Liver (tissue), 3 donors: Measurements from ENCODE around the gene IRAK3.

Experiments used
- CTCF ChIP-seq: fragments of 150-350 bp; IDR thresholded peaks from 2 replicates; pipeline ENCODE4 v1.5.1; 2017; ENCODE audit warnings: improper control_type of control experiment, low read depth, low read length; ENCODE audit not compliant: missing input control
- EGR1 ChIP-seq, 2 donors: IDR thresholded peaks; 2 replicates each; pipeline ENCODE4 v1.6.1; 2016 to 2018; ENCODE audit warnings: antibody characterized with exemption in 2 of 2, low read depth in 2 of 2
- FOXA1 ChIP-seq: IDR thresholded peaks from 2 replicates; pipeline ENCODE4 v1.6.1; 2016; ENCODE audit warnings: antibody characterized with exemption
- GABPA ChIP-seq, 2 donors: IDR thresholded peaks in 1 of 2; conservative IDR thresholded peaks in 1 of 2; 2 replicates each; pipeline ENCODE4 v1.6.1; 2016; ENCODE audit warnings: antibody characterized with exemption in 2 of 2, mild to moderate bottlenecking in 1 of 2, moderate library complexity in 1 of 2
- HNF4G ChIP-seq: IDR thresholded peaks from 2 replicates; pipeline ENCODE4 v1.6.1; 2016; ENCODE audit warnings: antibody characterized with exemption
- MAX ChIP-seq: IDR thresholded peaks from 2 replicates; pipeline ENCODE4 v1.6.1; 2016; ENCODE audit warnings: antibody characterized with exemption
- RAD21 ChIP-seq, 2 donors: IDR thresholded peaks; 2 replicates each; pipeline ENCODE4 v1.6.1; 2016; ENCODE audit warnings: antibody characterized with exemption in 2 of 2, mild to moderate bottlenecking in 2 of 2
- SP1 ChIP-seq: IDR thresholded peaks from 2 replicates; pipeline ENCODE4 v1.6.1; 2018; ENCODE audit warnings: antibody characterized with exemption, mild to moderate bottlenecking
- TAF1 ChIP-seq: conservative IDR thresholded peaks from 2 replicates; pipeline ENCODE4 v1.6.1; 2016; ENCODE audit warnings: antibody characterized with exemption, mild to moderate bottlenecking
- YY1 ChIP-seq: IDR thresholded peaks from 2 replicates; pipeline ENCODE4 v1.6.1; 2016; ENCODE audit warnings: antibody characterized with exemption, mild to moderate bottlenecking
- TF ChIP-seq, protein P1 (sequence below): IDR thresholded peaks from 2 replicates; pipeline ENCODE4 v1.6.1; 2016; ENCODE audit warnings: antibody characterized with exemption, mild to moderate bottlenecking
- TF ChIP-seq, protein P2 (sequence below): IDR thresholded peaks from 2 replicates; pipeline ENCODE4 v1.6.1; 2016; ENCODE audit warnings: antibody characterized with exemption
- donor health status: healthy.
- donor health status: healthy.

- TF ChIP-seq SP1, result no peak
- no peak for TF ChIP-seq EGR1 (IDR thresholded peaks at IDR 0.05; ENCODE audit: low read depth in 2 of 2)
- no peak for TF ChIP-seq RAD21 (IDR thresholded peaks at IDR 0.05)
- TF ChIP-seq CTCF, result no peak
- TF ChIP-seq, protein P1, sequence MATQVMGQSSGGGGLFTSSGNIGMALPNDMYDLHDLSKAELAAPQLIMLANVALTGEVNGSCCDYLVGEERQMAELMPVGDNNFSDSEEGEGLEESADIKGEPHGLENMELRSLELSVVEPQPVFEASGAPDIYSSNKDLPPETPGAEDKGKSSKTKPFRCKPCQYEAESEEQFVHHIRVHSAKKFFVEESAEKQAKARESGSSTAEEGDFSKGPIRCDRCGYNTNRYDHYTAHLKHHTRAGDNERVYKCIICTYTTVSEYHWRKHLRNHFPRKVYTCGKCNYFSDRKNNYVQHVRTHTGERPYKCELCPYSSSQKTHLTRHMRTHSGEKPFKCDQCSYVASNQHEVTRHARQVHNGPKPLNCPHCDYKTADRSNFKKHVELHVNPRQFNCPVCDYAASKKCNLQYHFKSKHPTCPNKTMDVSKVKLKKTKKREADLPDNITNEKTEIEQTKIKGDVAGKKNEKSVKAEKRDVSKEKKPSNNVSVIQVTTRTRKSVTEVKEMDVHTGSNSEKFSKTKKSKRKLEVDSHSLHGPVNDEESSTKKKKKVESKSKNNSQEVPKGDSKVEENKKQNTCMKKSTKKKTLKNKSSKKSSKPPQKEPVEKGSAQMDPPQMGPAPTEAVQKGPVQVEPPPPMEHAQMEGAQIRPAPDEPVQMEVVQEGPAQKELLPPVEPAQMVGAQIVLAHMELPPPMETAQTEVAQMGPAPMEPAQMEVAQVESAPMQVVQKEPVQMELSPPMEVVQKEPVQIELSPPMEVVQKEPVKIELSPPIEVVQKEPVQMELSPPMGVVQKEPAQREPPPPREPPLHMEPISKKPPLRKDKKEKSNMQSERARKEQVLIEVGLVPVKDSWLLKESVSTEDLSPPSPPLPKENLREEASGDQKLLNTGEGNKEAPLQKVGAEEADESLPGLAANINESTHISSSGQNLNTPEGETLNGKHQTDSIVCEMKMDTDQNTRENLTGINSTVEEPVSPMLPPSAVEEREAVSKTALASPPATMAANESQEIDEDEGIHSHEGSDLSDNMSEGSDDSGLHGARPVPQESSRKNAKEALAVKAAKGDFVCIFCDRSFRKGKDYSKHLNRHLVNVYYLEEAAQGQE, result no peak
- no peak for TF ChIP-seq MAX
- TF ChIP-seq TAF1, result no peak
- no peak for TF ChIP-seq GABPA (IDR thresholded peaks at IDR 0.05 in 1 of 2, conservative IDR thresholded peaks at IDR 0.05 in 1 of 2)
- TF ChIP-seq, protein P2, sequence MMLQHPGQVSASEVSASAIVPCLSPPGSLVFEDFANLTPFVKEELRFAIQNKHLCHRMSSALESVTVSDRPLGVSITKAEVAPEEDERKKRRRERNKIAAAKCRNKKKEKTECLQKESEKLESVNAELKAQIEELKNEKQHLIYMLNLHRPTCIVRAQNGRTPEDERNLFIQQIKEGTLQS, result no peak
- TF ChIP-seq YY1, result no peak
- TF ChIP-seq HNF4G, result no peak
- no peak for TF ChIP-seq FOXA1
Observed at GRCh38 chr12:66237505-66238175, 48.6 kb downstream of the IRAK3 start.
